HL-60 (cell line): Measurements from ENCODE around the gene EPHB3.

Experiments used
- DNase-seq, 2 experiments: peaks; one replicate each; pipeline ENCODE4 v3.0.0-alpha.2; 2010 to 2020; ENCODE audit warnings: low read depth in 1 of 2, low spot score in 1 of 2
- H3K27ac ChIP-seq: fragments of 250-450 bp; sonication (Bioruptor Pico); replicated peaks from 2 replicates; pipeline ENCODE4 v1.5.1; 2020; ENCODE audit warnings: mild to moderate bottlenecking, moderate library complexity
- H3K27me3 ChIP-seq: fragments of 250-450 bp; sonication (Bioruptor Pico); 2 replicates; pipeline ENCODE4 v1.5.1; 2021; ENCODE audit warnings: mild to moderate bottlenecking, moderate library complexity; ENCODE audit not compliant: insufficient read depth, poor library complexity, severe bottlenecking
- H3K4me3 ChIP-seq: replicated peaks from 2 replicates; pipeline ENCODE4 v1.5.1; 2011; ENCODE audit warnings: mild to moderate bottlenecking, control low read depth, low read length; ENCODE audit not compliant: insufficient read depth
- CTCF ChIP-seq: IDR thresholded peaks from one replicate; pipeline ENCODE4 v1.5.1; 2011; ENCODE audit warnings: low read length, control low read depth, inconsistent platforms; ENCODE audit not compliant: insufficient read depth
- GABPA ChIP-seq: IDR thresholded peaks from 2 replicates; pipeline ENCODE4 v1.6.1; 2012; ENCODE audit warnings: low read depth
- POLR2AphosphoS5 ChIP-seq: IDR thresholded peaks from 2 replicates; pipeline ENCODE4 v1.6.1; 2012; ENCODE audit warnings: low read depth
- REST ChIP-seq: IDR thresholded peaks from 2 replicates; pipeline ENCODE4 v1.6.1; 2012; ENCODE audit warnings: low read depth; ENCODE audit not compliant: insufficient replicate concordance
- SPI1 ChIP-seq: IDR thresholded peaks from 2 replicates; pipeline ENCODE4 v1.6.1; 2012; ENCODE audit warnings: low read depth, mild to moderate bottlenecking, borderline replicate concordance

The EPHB3 gene

GRCh38 chr3:184562878-184563560 lies 1.4 kb downstream of the EPHB3 start:
- Histone ChIP-seq H3K27ac (no peak overlapping the region), H3K4me3 (no peak overlapping the region), H3K27me3 (peaks cover 21% of the 10 kb centered on the region)
- DNase-seq, result no peak
- TF ChIP-seq CTCF (no peak), GABPA (no peak)

- H3K27ac ChIP-seq, result no peak overlapping the region
- no peak for DNase-seq
- peaks cover 26% of the 10 kb centered on the region for H3K27me3 ChIP-seq
- no peak overlapping the region for H3K4me3 ChIP-seq
- TF ChIP-seq CTCF (no peak), POLR2AphosphoS5 (no peak), SPI1 (no peak), REST (no peak), GABPA (no peak)
Measured at GRCh38 chr3:184563561-184563925, 2.0 kb downstream of the EPHB3 start.

- DNase-seq, result no peak
- no peak for TF ChIP-seq REST
- no peak for TF ChIP-seq SPI1
- no peak for TF ChIP-seq POLR2AphosphoS5
- no peak for TF ChIP-seq GABPA
- no peak for TF ChIP-seq CTCF
- H3K27me3 ChIP-seq, result peaks cover 27% of the 10 kb centered on the region
- H3K27ac ChIP-seq, result no peak overlapping the region
- H3K4me3 ChIP-seq, result no peak overlapping the region
Measured at GRCh38 chr3:184563941-184564684, 2.5 kb downstream of the EPHB3 start.
